ENCODE measurements around the gene SIK3.

The SIK3 gene

DNA sequence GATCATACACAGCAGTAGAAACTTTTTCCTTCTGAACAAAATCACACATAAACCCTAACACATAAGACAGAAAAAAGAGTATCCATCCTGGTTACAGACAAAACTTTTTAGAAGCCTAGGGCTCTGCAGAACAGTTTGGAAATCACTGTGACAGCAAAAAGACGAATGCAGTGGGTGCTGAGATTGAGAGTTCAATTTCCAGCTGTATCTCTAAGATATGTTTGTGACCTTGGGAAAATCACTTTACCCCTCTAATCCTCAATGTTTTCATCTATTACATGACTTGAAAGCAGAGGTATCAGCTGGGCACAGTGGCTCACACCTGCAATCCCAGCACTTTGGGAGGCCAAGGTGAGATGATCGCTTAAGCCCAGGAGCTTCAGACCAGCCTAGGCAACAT is 128.5 kb downstream of the SIK3 start:
- no peak for DNase-seq (ENCODE audit: low read depth, low spot score)
- Histone ChIP-seq H3K4me3 (no peak overlapping the region), H3K36me3 (ENCODE audit: insufficient read depth, low read length) (no peaks in the 10 kb centered on the region), H3K9ac (ENCODE audit: insufficient read length) (no peak overlapping the region), H3K9me3 (ENCODE audit: low read depth, low read length) (no peaks in the 10 kb centered on the region), H3K27ac (no peak overlapping the region)
- TF ChIP-seq POLR2AphosphoS5 (IDR thresholded peaks at IDR 0.05; ENCODE audit: borderline replicate concordance, low read depth, low read length) (no peak), EZH2 (IDR thresholded peaks at IDR 0.05) (no peak), FOXP2 (optimal IDR thresholded peaks at IDR 0.05; ENCODE audit: control extremely low read depth, extremely low read length, insufficient read depth) (no peak)

DNA sequence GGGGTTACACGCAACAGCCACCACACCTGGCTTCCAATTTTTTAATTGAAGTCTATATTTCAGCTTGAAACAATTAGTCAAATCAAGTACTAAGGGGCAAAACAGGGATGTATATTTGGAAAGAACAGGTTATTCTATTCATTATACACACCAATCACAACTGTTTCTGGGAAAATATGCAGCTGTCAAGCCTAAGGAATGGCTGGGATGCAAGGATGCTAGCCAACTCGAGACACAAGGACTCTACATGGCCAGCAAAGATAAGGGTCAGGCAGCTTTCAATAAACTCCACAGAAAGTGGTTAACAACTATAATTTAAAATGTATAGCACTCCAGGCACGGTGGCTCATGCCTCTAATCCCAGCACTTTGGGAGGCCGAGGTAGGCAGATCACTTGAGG is 134.0 kb downstream of the SIK3 start:
- no peak for TF ChIP-seq FOXP2 (optimal IDR thresholded peaks at IDR 0.05; ENCODE audit: control extremely low read depth, extremely low read length, insufficient read depth)
- no peak for TF ChIP-seq EZH2 (IDR thresholded peaks at IDR 0.05)
- TF ChIP-seq POLR2AphosphoS5 (IDR thresholded peaks at IDR 0.05; ENCODE audit: borderline replicate concordance, low read depth, low read length) = no peak
- H3K36me3 ChIP-seq (ENCODE audit: insufficient read depth, low read length) = no peaks in the 10 kb centered on the region
- no peaks in the 10 kb centered on the region for H3K9me3 ChIP-seq (ENCODE audit: low read depth, low read length)
- no peak for DNase-seq (ENCODE audit: low read depth, low spot score)
- no peak overlapping the region for H3K27ac ChIP-seq
- H3K9ac ChIP-seq (ENCODE audit: insufficient read length) = no peak overlapping the region
- no peak overlapping the region for H3K4me3 ChIP-seq

GRCh38 chr11:116963813-116964212 is 134.4 kb downstream of the SIK3 start:
- Histone ChIP-seq H3K9me3 (ENCODE audit: low read depth, low read length) (no peaks in the 10 kb centered on the region), H3K9ac (ENCODE audit: insufficient read length) (no peak overlapping the region), H3K27ac (no peak overlapping the region), H3K36me3 (ENCODE audit: insufficient read depth, low read length) (no peaks in the 10 kb centered on the region), H3K4me3 (no peak overlapping the region)
- no peak for DNase-seq (ENCODE audit: low read depth, low spot score)
- TF ChIP-seq FOXP2 (optimal IDR thresholded peaks at IDR 0.05; ENCODE audit: control extremely low read depth, extremely low read length, insufficient read depth) = no peak
- no peak for TF ChIP-seq POLR2AphosphoS5 (IDR thresholded peaks at IDR 0.05; ENCODE audit: borderline replicate concordance, low read depth, low read length)
- no peak for TF ChIP-seq EZH2 (IDR thresholded peaks at IDR 0.05)

DNA sequence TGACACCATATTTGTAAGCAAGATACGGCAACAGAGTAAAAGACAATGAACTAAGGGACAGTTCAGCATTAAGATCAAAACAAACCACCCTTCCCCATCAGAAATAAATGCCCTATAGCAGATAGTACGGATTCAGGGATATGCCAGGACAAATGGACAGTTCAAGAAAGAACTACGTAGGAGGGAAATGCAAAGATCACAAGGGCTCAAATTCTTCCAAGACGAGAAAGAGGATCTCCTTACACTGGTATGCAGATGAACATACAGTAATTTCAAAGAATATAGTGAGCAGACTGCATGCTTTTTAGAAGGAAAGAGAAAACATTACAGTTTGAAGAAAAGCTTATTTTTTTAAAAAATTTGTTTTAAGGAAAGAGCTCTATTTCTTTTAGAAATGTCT is 136.1 kb downstream of the SIK3 start:
- H3K9ac ChIP-seq (ENCODE audit: insufficient read length) = no peak overlapping the region
- no peak overlapping the region for H3K4me3 ChIP-seq
- no peak for DNase-seq (ENCODE audit: low read depth, low spot score)
- no peak overlapping the region for H3K27ac ChIP-seq
- H3K9me3 ChIP-seq (ENCODE audit: low read depth, low read length) = no peaks in the 10 kb centered on the region
- TF ChIP-seq FOXP2 (optimal IDR thresholded peaks at IDR 0.05; ENCODE audit: control extremely low read depth, extremely low read length, insufficient read depth) (no peak), POLR2AphosphoS5 (IDR thresholded peaks at IDR 0.05; ENCODE audit: borderline replicate concordance, low read depth, low read length) (no peak), EZH2 (IDR thresholded peaks at IDR 0.05) (no peak)
- no peaks in the 10 kb centered on the region for H3K36me3 ChIP-seq (ENCODE audit: insufficient read depth, low read length)

DNA sequence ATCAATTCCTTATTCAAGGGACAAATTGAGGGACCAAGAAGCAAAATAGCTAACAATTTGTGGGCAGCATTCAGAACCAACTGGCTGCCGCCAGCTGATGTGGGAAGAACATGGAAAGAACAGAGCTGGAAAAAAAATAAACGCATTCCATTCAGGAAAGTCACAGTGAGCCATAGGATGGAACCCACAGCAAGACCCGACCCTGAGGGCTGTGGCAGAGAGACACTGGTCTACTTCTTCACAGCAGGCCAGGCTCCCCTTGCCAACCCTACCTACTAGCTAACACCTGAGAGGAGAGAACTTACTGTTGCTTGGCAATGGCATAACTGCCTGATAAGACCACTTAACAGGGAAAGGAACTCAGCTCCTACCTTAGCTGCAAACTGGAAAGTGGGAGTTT is 137.3 kb downstream of the SIK3 start:
- no peaks in the 10 kb centered on the region for H3K9me3 ChIP-seq (ENCODE audit: low read depth, low read length)
- no peak overlapping the region for H3K27ac ChIP-seq
- H3K4me3 ChIP-seq = no peak overlapping the region
- H3K36me3 ChIP-seq (ENCODE audit: insufficient read depth, low read length) = peaks cover 5% of the 10 kb centered on the region; the same call in 1 of the 2 replicates
- H3K9ac ChIP-seq (ENCODE audit: insufficient read length) = no peak overlapping the region
- DNase-seq (ENCODE audit: low read depth, low spot score) = no peak
- no peak for TF ChIP-seq FOXP2 (optimal IDR thresholded peaks at IDR 0.05; ENCODE audit: control extremely low read depth, extremely low read length, insufficient read depth)
- TF ChIP-seq EZH2 (IDR thresholded peaks at IDR 0.05) = no peak
- no peak for TF ChIP-seq POLR2AphosphoS5 (IDR thresholded peaks at IDR 0.05; ENCODE audit: borderline replicate concordance, low read depth, low read length)

- no peak for TF ChIP-seq POLR2AphosphoS5 (IDR thresholded peaks at IDR 0.05; ENCODE audit: borderline replicate concordance, low read depth, low read length)
- no peak for TF ChIP-seq FOXP2 (optimal IDR thresholded peaks at IDR 0.05; ENCODE audit: control extremely low read depth, extremely low read length, insufficient read depth)
- no peak for TF ChIP-seq EZH2 (IDR thresholded peaks at IDR 0.05)
- peaks cover 12% of the 10 kb centered on the region for H3K36me3 ChIP-seq (ENCODE audit: insufficient read depth, low read length)
- H3K9ac ChIP-seq (ENCODE audit: insufficient read length) = no peak overlapping the region
- no peaks in the 10 kb centered on the region for H3K9me3 ChIP-seq (ENCODE audit: low read depth, low read length)
- H3K4me3 ChIP-seq = no peak overlapping the region
- no peak overlapping the region for H3K27ac ChIP-seq
- DNase-seq (ENCODE audit: low read depth, low spot score) = no peak
Observed at GRCh38 chr11:116958246-116958645, 140.0 kb downstream of the SIK3 start.

- no peak overlapping the region for H3K4me3 ChIP-seq
- no peak overlapping the region for H3K9ac ChIP-seq (ENCODE audit: insufficient read length)
- H3K36me3 ChIP-seq (ENCODE audit: insufficient read depth, low read length) = peaks cover 13% of the 10 kb centered on the region
- no peak for DNase-seq (ENCODE audit: low read depth, low spot score)
- H3K27ac ChIP-seq = no peak overlapping the region
- no peak for TF ChIP-seq POLR2AphosphoS5 (IDR thresholded peaks at IDR 0.05; ENCODE audit: borderline replicate concordance, low read depth, low read length)
- TF ChIP-seq EZH2 (IDR thresholded peaks at IDR 0.05) = no peak
- TF ChIP-seq FOXP2 (optimal IDR thresholded peaks at IDR 0.05; ENCODE audit: control extremely low read depth, extremely low read length, insufficient read depth) = no peak
- H3K9me3 ChIP-seq (ENCODE audit: low read depth, low read length) = no peaks in the 10 kb centered on the region
Observed at GRCh38 chr11:116955949-116956348, 142.3 kb downstream of the SIK3 start.

- no peak for DNase-seq (ENCODE audit: low read depth, low spot score)
- Histone ChIP-seq H3K36me3 (ENCODE audit: insufficient read depth, low read length) (peaks cover 17% of the 10 kb centered on the region), H3K9ac (ENCODE audit: insufficient read length) (no peak overlapping the region), H3K4me3 (no peak overlapping the region), H3K9me3 (ENCODE audit: low read depth, low read length) (no peaks in the 10 kb centered on the region), H3K27ac (no peak overlapping the region)
- TF ChIP-seq POLR2AphosphoS5 (IDR thresholded peaks at IDR 0.05; ENCODE audit: borderline replicate concordance, low read depth, low read length) (no peak), EZH2 (IDR thresholded peaks at IDR 0.05) (no peak), FOXP2 (optimal IDR thresholded peaks at IDR 0.05; ENCODE audit: control extremely low read depth, extremely low read length, insufficient read depth) (no peak)
Observed at GRCh38 chr11:116955548-116955947, 142.7 kb downstream of the SIK3 start.

Data from SK-N-MC (cell line).